ENCODE data around the gene ADAMTSL4.
"Not testable (repeated sequence)": the region's sequence is repeated elsewhere in the genome, so short reads cannot be mapped to it uniquely, and the experiment has no call there.

The ADAMTSL4 gene

DNA sequence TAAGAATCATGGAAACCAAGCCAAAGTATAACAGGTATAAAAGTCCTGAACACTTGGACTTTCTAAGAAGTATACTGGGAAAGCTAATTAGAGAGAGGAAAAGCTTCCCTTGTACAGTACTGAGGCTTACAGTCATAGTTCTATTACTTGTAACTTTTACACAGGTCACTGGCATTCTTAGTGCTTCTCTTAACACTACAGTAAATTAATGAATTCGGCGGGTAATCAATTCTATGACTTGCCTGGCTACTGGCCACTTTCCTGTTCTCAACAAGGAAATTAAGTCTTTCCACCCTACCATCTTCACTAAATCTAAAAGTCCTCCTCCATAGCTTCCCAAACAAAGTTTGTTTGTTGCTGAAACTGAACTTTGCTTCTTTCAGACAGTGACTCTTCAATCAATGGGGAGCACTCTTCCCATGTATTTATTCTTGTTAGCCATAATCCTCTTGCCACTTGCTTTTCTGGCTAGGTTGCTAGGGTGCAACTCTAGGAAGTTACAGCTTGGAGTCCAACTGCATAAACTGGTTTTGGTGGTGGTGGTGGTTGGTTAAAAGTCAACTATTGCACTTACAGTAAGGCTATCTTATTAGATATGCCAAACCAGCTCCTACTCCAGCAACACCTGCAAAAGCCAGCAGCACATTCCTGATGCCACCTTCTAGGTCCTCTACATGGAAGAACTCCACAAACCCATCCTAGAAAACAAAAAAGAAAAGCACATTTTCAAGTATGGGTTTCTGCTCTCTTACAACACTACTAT, 27.8 kb downstream of the ADAMTSL4 start:
- TF ChIP-seq, protein P1, sequence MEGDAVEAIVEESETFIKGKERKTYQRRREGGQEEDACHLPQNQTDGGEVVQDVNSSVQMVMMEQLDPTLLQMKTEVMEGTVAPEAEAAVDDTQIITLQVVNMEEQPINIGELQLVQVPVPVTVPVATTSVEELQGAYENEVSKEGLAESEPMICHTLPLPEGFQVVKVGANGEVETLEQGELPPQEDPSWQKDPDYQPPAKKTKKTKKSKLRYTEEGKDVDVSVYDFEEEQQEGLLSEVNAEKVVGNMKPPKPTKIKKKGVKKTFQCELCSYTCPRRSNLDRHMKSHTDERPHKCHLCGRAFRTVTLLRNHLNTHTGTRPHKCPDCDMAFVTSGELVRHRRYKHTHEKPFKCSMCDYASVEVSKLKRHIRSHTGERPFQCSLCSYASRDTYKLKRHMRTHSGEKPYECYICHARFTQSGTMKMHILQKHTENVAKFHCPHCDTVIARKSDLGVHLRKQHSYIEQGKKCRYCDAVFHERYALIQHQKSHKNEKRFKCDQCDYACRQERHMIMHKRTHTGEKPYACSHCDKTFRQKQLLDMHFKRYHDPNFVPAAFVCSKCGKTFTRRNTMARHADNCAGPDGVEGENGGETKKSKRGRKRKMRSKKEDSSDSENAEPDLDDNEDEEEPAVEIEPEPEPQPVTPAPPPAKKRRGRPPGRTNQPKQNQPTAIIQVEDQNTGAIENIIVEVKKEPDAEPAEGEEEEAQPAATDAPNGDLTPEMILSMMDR (IDR thresholded peaks at IDR 0.05; ENCODE audit: borderline replicate concordance, insufficient read depth, low read depth, low read length) = no peak
- H3K4me3 ChIP-seq (ENCODE audit: low read depth, low read length) = peak overlapping the region; percentile 97

DNA sequence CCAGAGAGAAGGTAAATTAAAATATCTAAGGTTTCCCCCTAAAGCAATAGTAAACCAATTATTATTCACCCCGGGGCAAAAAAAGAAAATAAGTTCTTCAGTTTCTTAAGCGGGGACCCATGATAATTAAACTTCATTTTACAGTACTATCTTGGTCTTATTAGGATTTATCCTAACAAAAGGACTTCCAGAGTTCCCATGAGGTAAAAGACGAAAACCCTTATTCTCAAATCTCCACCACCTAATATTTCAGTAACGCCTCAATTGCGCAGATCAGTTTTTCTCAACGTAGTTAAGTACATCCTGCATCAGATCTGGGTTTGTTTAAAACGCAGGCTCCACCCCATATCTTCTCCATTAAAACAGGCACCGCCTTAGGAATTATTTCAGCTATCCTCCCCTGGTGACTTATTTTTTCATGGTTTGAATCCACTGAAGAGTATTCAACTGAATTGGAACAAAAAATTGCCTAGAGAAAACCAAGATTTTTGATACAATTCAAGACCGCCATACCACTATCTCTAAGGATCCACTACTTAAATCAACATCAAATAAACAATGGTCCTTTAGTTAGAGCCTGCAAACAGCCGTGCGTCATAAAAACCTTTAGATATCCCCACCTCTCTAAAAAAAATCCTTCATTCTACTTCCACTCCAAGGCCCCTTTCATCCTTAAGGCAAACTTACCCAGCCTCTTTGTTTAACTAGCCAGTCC, 28.5 kb downstream of the ADAMTSL4 start:
- TF ChIP-seq, protein P1 (IDR thresholded peaks at IDR 0.05; ENCODE audit: borderline replicate concordance, insufficient read depth, low read depth, low read length) = no peak
- peak overlapping the region; percentile 97 for H3K4me3 ChIP-seq (ENCODE audit: low read depth, low read length)

GRCh38 chr1:150578272-150579109, 29.3 kb downstream of the ADAMTSL4 start:
- TF ChIP-seq, protein P1 (IDR thresholded peaks at IDR 0.05; ENCODE audit: borderline replicate concordance, insufficient read depth, low read depth, low read length) = no peak
- H3K4me3 ChIP-seq (ENCODE audit: low read depth, low read length) = peak overlapping the region; percentile 97

DNA sequence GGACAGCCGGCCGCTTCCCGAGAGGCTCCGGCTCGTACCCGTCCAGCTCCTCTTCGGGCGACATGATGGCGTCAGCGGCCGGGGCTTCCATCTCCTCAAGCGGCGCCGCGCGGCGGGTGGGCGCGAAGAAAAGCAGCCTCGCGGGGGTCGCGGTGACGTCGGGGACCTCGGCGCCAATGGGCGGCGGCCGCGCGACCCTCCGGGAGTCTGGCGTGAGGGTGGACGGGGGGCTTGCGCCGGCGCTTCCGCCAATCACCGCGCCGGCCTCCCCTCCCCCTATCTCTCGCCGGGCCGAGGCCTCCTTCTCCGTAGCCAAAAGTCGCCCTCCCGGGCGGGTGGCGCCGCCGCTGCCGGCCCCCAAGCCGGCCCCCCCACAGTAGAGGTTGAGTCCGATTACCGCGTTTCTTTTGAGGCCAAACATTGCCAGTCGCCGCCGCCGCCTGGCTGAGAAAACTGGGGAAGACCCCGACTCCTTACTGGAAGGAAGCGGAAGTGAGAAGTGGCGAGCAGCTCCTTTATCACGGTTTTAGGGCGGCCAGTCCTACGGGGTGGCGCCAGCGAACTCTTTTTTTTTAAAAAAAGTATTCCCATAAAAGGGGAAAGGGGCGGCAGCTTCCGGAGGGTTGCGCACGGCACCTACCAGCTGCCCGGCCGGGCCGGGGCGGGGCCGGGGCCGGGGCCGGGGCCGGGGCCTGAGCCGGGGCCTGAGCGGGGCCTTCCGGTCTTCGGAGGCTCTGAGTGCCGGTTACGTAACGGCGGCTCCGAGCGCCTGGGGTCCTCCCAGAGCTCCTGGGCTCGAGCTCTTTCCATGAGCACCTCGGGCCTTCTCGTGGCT, 30.1 kb downstream of the ADAMTSL4 start, which contains the start of gene MCL1:
Gene MCL1, minus strand, starts transcription at position 501 of the 835 bp plus-strand sequence. Its CDS starts 80 bp downstream, at position 421.
- H3K4me3 ChIP-seq (ENCODE audit: low read depth, low read length) = peak within 1 kb of the TSS; percentile 97
- TF ChIP-seq, protein P1 (IDR thresholded peaks at IDR 0.05; ENCODE audit: borderline replicate concordance, insufficient read depth, low read depth, low read length) = no peak

GRCh38 chr1:150579945-150580642, 30.9 kb downstream of the ADAMTSL4 start:
- H3K4me3 ChIP-seq (ENCODE audit: low read depth, low read length) = peak overlapping the region; percentile 51
- TF ChIP-seq, protein P1 (IDR thresholded peaks at IDR 0.05; ENCODE audit: borderline replicate concordance, insufficient read depth, low read depth, low read length) = no peak

GRCh38 chr1:150580966-150581365, 31.8 kb downstream of the ADAMTSL4 start:
- not testable (repeated sequence) for H3K4me3 ChIP-seq (ENCODE audit: low read depth, low read length)

DNA sequence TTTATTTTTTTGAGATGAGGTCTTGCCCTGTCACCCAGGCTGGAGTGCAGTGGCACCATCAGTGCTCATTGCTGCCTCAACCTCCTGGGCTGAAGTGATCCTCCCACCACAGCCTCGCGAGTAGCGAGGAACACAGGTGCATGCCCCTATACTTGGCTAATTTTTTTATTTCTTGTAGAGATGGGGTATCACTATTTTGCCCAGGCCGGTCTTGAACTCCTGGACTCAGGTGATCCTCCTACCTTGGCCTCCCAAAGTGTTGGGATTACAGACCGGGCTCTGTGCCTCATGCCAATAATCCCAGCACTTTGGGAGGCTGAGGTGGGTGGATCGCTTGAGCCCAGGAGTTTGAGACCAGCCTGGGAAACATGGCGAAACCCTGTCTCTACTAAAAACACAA, 32.2 kb downstream of the ADAMTSL4 start:
- not testable (repeated sequence) for H3K4me3 ChIP-seq (ENCODE audit: low read depth, low read length)

DNA sequence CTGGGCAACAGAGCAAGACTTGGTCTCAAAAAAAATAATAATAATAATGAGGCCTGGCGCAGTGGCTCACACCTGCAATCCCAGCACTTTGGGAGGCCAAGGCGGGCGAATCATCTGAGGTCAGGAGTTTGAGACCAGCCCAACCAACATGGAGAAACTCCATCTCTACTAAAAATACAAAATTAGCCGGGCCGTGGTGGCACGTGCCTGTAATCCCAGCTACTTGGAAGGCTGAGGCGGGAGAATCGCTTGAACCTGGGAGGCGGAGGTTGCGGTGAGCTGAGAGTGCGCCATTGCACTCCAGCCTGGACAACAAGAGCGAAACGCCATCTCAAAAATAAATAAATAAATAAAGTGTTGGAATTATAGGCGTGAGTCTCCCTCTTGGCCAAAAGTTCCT, 32.8 kb downstream of the ADAMTSL4 start:
- not testable (repeated sequence) for H3K4me3 ChIP-seq (ENCODE audit: low read depth, low read length)
